ENCODE data around the gene PALLD. TPM values are rescaled to one million over a fixed set of nuclear protein-coding genes. Genes with fewer than 3 reads are reported as not detected.

The PALLD gene
- total and polyA plus RNA-seq, 2 of the 13 experiments (the other 11 are each of a cell fraction or from before 2014, with no cell fraction given) = 0.50 to 1.5 TPM

DNA sequence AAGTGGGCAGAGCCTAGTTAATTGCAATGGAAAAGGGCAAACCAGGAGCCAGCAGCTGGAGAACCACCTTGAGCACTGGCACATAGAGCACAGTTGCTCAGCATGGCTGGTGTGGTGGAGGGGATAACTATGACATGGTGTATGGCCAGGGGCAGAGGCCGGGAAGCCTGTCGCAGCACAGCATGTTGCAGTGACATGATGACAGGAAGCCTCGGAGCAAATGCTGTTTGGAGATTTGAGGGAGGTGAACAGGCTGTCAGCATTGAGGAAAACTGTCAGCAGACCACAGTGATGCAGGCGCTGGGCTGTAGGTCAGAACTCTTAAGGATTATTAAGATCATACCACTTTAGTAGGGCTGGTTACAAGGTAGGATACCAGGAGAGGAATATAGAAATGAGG is 284.5 kb downstream of the PALLD start (continued):
- TF ChIP-seq ZFP36L2 (CRISPR knock-in tag; IDR thresholded peaks at IDR 0.05) (no peak), ZNF446 (CRISPR knock-in tag; IDR thresholded peaks at IDR 0.05) (no peak), SP4 (CRISPR knock-in tag; IDR thresholded peaks at IDR 0.05) (no peak), ZNF7 (CRISPR knock-in tag; IDR thresholded peaks at IDR 0.05) (no peak), RARA (CRISPR knock-in tag; IDR thresholded peaks at IDR 0.05) (no peak)
- TF ChIP-seq, protein P1, sequence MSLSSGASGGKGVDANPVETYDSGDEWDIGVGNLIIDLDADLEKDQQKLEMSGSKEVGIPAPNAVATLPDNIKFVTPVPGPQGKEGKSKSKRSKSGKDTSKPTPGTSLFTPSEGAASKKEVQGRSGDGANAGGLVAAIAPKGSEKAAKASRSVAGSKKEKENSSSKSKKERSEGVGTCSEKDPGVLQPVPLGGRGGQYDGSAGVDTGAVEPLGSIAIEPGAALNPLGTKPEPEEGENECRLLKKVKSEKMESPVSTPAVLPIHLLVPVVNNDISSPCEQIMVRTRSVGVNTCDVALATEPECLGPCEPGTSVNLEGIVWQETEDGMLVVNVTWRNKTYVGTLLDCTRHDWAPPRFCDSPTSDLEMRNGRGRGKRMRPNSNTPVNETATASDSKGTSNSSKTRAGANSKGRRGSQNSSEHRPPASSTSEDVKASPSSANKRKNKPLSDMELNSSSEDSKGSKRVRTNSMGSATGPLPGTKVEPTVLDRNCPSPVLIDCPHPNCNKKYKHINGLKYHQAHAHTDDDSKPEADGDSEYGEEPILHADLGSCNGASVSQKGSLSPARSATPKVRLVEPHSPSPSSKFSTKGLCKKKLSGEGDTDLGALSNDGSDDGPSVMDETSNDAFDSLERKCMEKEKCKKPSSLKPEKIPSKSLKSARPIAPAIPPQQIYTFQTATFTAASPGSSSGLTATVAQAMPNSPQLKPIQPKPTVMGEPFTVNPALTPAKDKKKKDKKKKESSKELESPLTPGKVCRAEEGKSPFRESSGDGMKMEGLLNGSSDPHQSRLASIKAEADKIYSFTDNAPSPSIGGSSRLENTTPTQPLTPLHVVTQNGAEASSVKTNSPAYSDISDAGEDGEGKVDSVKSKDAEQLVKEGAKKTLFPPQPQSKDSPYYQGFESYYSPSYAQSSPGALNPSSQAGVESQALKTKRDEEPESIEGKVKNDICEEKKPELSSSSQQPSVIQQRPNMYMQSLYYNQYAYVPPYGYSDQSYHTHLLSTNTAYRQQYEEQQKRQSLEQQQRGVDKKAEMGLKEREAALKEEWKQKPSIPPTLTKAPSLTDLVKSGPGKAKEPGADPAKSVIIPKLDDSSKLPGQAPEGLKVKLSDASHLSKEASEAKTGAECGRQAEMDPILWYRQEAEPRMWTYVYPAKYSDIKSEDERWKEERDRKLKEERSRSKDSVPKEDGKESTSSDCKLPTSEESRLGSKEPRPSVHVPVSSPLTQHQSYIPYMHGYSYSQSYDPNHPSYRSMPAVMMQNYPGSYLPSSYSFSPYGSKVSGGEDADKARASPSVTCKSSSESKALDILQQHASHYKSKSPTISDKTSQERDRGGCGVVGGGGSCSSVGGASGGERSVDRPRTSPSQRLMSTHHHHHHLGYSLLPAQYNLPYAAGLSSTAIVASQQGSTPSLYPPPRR (CRISPR knock-in tag; IDR thresholded peaks at IDR 0.05; ENCODE audit: borderline replicate concordance) = no peak
- TF ChIP-seq, protein P2, sequence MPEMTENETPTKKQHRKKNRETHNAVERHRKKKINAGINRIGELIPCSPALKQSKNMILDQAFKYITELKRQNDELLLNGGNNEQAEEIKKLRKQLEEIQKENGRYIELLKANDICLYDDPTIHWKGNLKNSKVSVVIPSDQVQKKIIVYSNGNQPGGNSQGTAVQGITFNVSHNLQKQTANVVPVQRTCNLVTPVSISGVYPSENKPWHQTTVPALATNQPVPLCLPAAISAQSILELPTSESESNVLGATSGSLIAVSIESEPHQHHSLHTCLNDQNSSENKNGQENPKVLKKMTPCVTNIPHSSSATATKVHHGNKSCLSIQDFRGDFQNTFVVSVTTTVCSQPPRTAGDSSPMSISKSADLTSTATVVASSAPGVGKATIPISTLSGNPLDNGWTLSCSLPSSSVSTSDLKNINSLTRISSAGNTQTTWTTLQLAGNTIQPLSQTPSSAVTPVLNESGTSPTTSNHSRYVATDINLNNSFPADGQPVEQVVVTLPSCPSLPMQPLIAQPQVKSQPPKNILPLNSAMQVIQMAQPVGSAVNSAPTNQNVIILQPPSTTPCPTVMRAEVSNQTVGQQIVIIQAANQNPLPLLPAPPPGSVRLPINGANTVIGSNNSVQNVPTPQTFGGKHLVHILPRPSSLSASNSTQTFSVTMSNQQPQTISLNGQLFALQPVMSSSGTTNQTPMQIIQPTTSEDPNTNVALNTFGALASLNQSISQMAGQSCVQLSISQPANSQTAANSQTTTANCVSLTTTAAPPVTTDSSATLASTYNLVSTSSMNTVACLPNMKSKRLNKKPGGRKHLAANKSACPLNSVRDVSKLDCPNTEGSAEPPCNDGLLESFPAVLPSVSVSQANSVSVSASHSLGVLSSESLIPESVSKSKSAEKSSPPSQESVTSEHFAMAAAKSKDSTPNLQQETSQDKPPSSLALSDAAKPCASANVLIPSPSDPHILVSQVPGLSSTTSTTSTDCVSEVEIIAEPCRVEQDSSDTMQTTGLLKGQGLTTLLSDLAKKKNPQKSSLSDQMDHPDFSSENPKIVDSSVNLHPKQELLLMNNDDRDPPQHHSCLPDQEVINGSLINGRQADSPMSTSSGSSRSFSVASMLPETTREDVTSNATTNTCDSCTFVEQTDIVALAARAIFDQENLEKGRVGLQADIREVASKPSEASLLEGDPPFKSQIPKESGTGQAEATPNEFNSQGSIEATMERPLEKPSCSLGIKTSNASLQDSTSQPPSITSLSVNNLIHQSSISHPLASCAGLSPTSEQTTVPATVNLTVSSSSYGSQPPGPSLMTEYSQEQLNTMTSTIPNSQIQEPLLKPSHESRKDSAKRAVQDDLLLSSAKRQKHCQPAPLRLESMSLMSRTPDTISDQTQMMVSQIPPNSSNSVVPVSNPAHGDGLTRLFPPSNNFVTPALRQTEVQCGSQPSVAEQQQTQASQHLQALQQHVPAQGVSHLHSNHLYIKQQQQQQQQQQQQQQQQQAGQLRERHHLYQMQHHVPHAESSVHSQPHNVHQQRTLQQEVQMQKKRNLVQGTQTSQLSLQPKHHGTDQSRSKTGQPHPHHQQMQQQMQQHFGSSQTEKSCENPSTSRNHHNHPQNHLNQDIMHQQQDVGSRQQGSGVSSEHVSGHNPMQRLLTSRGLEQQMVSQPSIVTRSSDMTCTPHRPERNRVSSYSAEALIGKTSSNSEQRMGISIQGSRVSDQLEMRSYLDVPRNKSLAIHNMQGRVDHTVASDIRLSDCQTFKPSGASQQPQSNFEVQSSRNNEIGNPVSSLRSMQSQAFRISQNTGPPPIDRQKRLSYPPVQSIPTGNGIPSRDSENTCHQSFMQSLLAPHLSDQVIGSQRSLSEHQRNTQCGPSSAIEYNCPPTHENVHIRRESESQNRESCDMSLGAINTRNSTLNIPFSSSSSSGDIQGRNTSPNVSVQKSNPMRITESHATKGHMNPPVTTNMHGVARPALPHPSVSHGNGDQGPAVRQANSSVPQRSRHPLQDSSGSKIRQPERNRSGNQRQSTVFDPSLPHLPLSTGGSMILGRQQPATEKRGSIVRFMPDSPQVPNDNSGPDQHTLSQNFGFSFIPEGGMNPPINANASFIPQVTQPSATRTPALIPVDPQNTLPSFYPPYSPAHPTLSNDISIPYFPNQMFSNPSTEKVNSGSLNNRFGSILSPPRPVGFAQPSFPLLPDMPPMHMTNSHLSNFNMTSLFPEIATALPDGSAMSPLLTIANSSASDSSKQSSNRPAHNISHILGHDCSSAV (CRISPR knock-in tag; IDR thresholded peaks at IDR 0.05; ENCODE audit: borderline replicate concordance) = no peak
